BE2C (cell line): ENCODE data around the gene SRBD1.

Experiments
- DNase-seq: peaks from one replicate; pipeline ENCODE4 v3.0.0-alpha.2; 2020
- H3K27me3 ChIP-seq: fragments of 250-450 bp; sonication (Bioruptor Pico); 2 replicates; pipeline ENCODE4 v1.5.1; 2020; ENCODE audit warnings: mild to moderate bottlenecking
- H3K36me3 ChIP-seq: fragments of 250-450 bp; sonication (Bioruptor Pico); 2 replicates; pipeline ENCODE4 v1.5.1; 2020; ENCODE audit warnings: mild to moderate bottlenecking
- H3K4me1 ChIP-seq: fragments of 250-450 bp; sonication (Bioruptor Pico); 2 replicates; pipeline ENCODE4 v1.5.1; 2020
- H3K4me3 ChIP-seq: 2 replicates; pipeline ENCODE4 v1.5.1; 2011; ENCODE audit warnings: low read depth, low read length
- H3K9me3 ChIP-seq: fragments of 250-450 bp; sonication (Bioruptor Pico); 2 replicates; pipeline ENCODE4 v1.5.1; 2020
- CTCF ChIP-seq: IDR thresholded peaks from 2 replicates; pipeline ENCODE4 v1.5.1; 2012; ENCODE audit warnings: mild to moderate bottlenecking, low read depth, low read length

The SRBD1 gene

GRCh38 chr2:45559436-45559835 is 51.6 kb downstream of the SRBD1 start:
- no peaks in the 10 kb centered on the region for H3K36me3 ChIP-seq
- H3K4me1 ChIP-seq = no peaks in the 10 kb centered on the region
- no peaks in the 10 kb centered on the region for H3K27me3 ChIP-seq
- no peak for TF ChIP-seq CTCF
- no peak overlapping the region for H3K4me3 ChIP-seq
- H3K9me3 ChIP-seq = no peaks in the 10 kb centered on the region
- DNase-seq = no peak

- Histone ChIP-seq H3K4me3 (no peak overlapping the region), H3K36me3 (no peaks in the 10 kb centered on the region; the same call in 1 of the 2 replicates), H3K27me3 (no peaks in the 10 kb centered on the region), H3K4me1 (no peaks in the 10 kb centered on the region), H3K9me3 (no peaks in the 10 kb centered on the region)
- DNase-seq = no peak
- TF ChIP-seq CTCF = no peak
These were observed 56.3 kb downstream of the SRBD1 start for GRCh38 chr2:45554742-45555140.

- Histone ChIP-seq H3K4me1 (no peaks in the 10 kb centered on the region), H3K9me3 (no peaks in the 10 kb centered on the region), H3K36me3 (no peaks in the 10 kb centered on the region; the same call in 1 of the 2 replicates), H3K4me3 (no peak overlapping the region), H3K27me3 (no peaks in the 10 kb centered on the region)
- no peak for DNase-seq
- TF ChIP-seq CTCF = no peak
These were observed 56.9 kb downstream of the SRBD1 start for GRCh38 chr2:45554073-45554741.

- H3K4me1 ChIP-seq = no peaks in the 10 kb centered on the region
- peaks cover 6% of the 10 kb centered on the region for H3K36me3 ChIP-seq
- no peak for DNase-seq
- no peak for TF ChIP-seq CTCF
- H3K4me3 ChIP-seq = no peak overlapping the region
- H3K9me3 ChIP-seq = no peaks in the 10 kb centered on the region
- no peaks in the 10 kb centered on the region for H3K27me3 ChIP-seq
These were observed 59.2 kb downstream of the SRBD1 start for GRCh38 chr2:45551862-45552261.

GRCh38 chr2:45545943-45546342 is 65.1 kb downstream of the SRBD1 start:
- H3K9me3 ChIP-seq = no peaks in the 10 kb centered on the region
- H3K4me1 ChIP-seq = no peaks in the 10 kb centered on the region
- no peak overlapping the region for H3K4me3 ChIP-seq
- H3K27me3 ChIP-seq = no peaks in the 10 kb centered on the region
- H3K36me3 ChIP-seq = peaks cover 37% of the 10 kb centered on the region
- DNase-seq = no peak
- TF ChIP-seq CTCF = no peak

GRCh38 chr2:45543257-45543656 is 67.8 kb downstream of the SRBD1 start:
- Histone ChIP-seq H3K9me3 (no peaks in the 10 kb centered on the region), H3K27me3 (no peaks in the 10 kb centered on the region), H3K4me3 (no peak overlapping the region), H3K4me1 (no peaks in the 10 kb centered on the region), H3K36me3 (peaks cover 42% of the 10 kb centered on the region)
- TF ChIP-seq CTCF = no peak
- no peak for DNase-seq
